Anterior cingulate cortex (tissue), 58 donors: ENCODE results near the gene DIDO1.

ENCODE experiments used
- DNase-seq, 58 donors: peaks; one replicate each; lab custom pipeline; 2025; lab: John Stamatoyannopoulos, UW

DIDO1 gene

GRCh38 chr20:62926229-62927127 lies at the start of gene DIDO1:
Gene DIDO1, minus strand, starts transcription at chr20:62926505.
- DNase-seq, result peak; percentile 18 to 92 (median 83)

- no peak for DNase-seq
These were observed 49.0 kb upstream of the DIDO1 start for GRCh38 chr20:62975251-62975760.

GRCh38 chr20:62972845-62973745 lies 46.8 kb upstream of the DIDO1 start:
- no peak for DNase-seq

- DNase-seq, result peak in 56 of 58 donors; percentile 14 to 87 (median 64)
These were observed 45.9 kb upstream of the DIDO1 start for GRCh38 chr20:62971950-62972844.

- no peak for DNase-seq
These were observed 45.1 kb upstream of the DIDO1 start for GRCh38 chr20:62971211-62971949.

- DNase-seq, result no peak
These were observed 44.3 kb upstream of the DIDO1 start for GRCh38 chr20:62970307-62971210.

- DNase-seq, result no peak
These were observed 43.6 kb upstream of the DIDO1 start for GRCh38 chr20:62969939-62970306.

GRCh38 chr20:62969179-62969760 lies 43.0 kb upstream of the DIDO1 start:
- DNase-seq, result no peak

GRCh38 chr20:62968378-62969178 lies 42.3 kb upstream of the DIDO1 start:
- no peak for DNase-seq

- DNase-seq, result no peak
These were observed 41.5 kb upstream of the DIDO1 start for GRCh38 chr20:62967628-62968351.

GRCh38 chr20:62967149-62967501 lies 40.8 kb upstream of the DIDO1 start:
- DNase-seq, result no peak

- no peak for DNase-seq
These were observed 40.2 kb upstream of the DIDO1 start for GRCh38 chr20:62966212-62967148.

GRCh38 chr20:62965363-62965771 lies 39.1 kb upstream of the DIDO1 start:
- DNase-seq, result no peak

GRCh38 chr20:62964700-62965099 lies 38.4 kb upstream of the DIDO1 start:
- DNase-seq, result peak in 23 of 58 donors; percentile 4 to 67 (median 32)
